ENCODE results near the gene BLTP2. TPM values are rescaled to one million over a fixed set of nuclear protein-coding genes. Genes with fewer than 3 reads are reported as not detected.

The BLTP2 gene
- total and polyA plus RNA-seq, 7 donors: 23.6 to 100 (median 71.0) TPM

DNA sequence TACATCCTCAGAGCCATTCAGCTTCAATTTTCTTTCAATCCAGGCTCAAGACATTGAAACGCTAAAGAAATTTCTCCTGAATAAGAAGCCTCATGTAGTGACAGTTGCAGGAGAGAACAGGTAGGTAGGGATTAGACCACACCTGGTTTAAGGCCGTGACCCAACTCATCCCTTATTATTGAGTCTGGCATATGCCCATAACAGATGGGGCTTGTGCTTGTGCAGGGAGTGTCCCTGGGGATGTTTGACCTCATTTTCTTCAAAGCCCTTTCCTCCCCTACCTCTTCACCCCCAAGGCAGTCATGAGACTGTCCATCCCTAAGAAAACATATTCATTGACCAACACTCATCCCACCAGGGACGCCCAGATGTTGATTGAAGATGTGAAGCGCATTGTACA lies 41.3 kb upstream of the BLTP2 start:
- Histone ChIP-seq H3K4me3 (no peak overlapping the region), H3K27ac (no peak overlapping the region), H3K27me3 (ENCODE audit: insufficient read depth in 3 of 3, low read length in 2 of 3) (no peaks in the 10 kb centered on the region), H3K36me3 (ENCODE audit: insufficient read depth in 1 of 2, low read depth in 1 of 2) (peaks cover 40 to 100% of the 10 kb centered on the region in 2 donors), H3K4me1 (no peaks in the 10 kb centered on the region), H3K9me3 (no peaks in the 10 kb centered on the region)
- WGBS, 3 donors: 78 to 85% (median 81%) methylated on average over 4 of the region's 4 CpGs
- TF ChIP-seq, protein P1, sequence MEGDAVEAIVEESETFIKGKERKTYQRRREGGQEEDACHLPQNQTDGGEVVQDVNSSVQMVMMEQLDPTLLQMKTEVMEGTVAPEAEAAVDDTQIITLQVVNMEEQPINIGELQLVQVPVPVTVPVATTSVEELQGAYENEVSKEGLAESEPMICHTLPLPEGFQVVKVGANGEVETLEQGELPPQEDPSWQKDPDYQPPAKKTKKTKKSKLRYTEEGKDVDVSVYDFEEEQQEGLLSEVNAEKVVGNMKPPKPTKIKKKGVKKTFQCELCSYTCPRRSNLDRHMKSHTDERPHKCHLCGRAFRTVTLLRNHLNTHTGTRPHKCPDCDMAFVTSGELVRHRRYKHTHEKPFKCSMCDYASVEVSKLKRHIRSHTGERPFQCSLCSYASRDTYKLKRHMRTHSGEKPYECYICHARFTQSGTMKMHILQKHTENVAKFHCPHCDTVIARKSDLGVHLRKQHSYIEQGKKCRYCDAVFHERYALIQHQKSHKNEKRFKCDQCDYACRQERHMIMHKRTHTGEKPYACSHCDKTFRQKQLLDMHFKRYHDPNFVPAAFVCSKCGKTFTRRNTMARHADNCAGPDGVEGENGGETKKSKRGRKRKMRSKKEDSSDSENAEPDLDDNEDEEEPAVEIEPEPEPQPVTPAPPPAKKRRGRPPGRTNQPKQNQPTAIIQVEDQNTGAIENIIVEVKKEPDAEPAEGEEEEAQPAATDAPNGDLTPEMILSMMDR (IDR thresholded peaks at IDR 0.05): no peak
- DNase-seq (no peak), ATAC-seq (no peak)
- intact Hi-C loops (cut with DNase I): no loop called here

DNA sequence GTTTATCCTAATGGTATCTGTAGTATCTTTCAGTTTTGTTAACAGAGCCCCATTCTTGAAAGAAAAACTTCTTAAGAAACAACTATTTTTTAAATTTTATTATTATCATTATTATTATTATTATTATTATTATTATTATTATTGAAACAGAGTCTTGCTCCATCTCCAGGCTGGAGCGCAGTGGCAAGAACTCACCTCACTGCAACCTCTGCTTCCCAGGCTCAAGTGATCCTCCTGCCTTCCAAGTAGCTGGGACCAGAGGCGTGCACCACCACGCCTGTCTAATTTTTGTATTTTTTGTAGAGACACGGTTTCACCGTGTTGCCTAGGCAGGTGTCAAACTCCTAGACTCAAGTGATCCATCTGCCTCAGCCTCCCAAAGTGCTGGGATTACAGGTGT lies 40.4 kb upstream of the BLTP2 start:
- 89 to 90% (median 90%) methylated on average over 5 of the region's 5 CpGs for WGBS, 3 donors
- TF ChIP-seq, protein P1 (IDR thresholded peaks at IDR 0.05): no peak
- DNase-seq (no peak), ATAC-seq (no peak)
- Histone ChIP-seq H3K9me3 (no peaks in the 10 kb centered on the region), H3K4me3 (no peak overlapping the region), H3K27me3 (ENCODE audit: insufficient read depth in 3 of 3, low read length in 2 of 3) (no peaks in the 10 kb centered on the region), H3K27ac (peak overlapping the region; percentile 10), H3K36me3 (ENCODE audit: insufficient read depth in 1 of 2, low read depth in 1 of 2) (peaks cover 45 to 100% of the 10 kb centered on the region in 2 donors), H3K4me1 (no peaks in the 10 kb centered on the region)
- intact Hi-C loops (cut with DNase I): no loop called here

DNA sequence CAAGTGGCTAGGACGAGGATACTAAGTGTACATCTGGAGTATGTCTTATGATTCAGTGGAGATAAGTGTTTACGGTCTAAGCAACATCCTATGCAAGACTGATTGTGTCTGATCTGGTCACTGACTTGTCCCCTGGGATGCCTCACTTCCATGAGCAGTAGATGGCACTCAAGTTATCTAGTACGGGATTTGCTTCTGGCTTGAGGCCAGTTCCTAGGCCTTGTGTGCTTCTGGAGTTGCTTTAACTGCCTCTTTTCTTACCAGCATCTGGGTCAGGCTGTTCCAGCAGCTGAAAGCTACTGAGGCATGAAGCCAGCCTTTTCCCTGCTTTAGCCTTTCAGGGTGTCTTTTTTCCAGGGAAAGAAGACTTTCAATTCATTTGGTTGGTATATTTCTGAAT lies 40.0 kb upstream of the BLTP2 start:
- Histone ChIP-seq H3K27me3 (ENCODE audit: insufficient read depth in 3 of 3, low read length in 2 of 3) (no peaks in the 10 kb centered on the region), H3K27ac (peak overlapping the region; percentile 10), H3K36me3 (ENCODE audit: insufficient read depth in 1 of 2, low read depth in 1 of 2) (peaks cover 44 to 100% of the 10 kb centered on the region in 2 donors), H3K9me3 (no peaks in the 10 kb centered on the region), H3K4me1 (no peaks in the 10 kb centered on the region), H3K4me3 (no peak overlapping the region)
- 23 to 54% (median 43%) methylated on average over 3 of the region's 3 CpGs for WGBS, 3 donors
- intact Hi-C loops (cut with DNase I): no loop called here
- TF ChIP-seq, protein P1 (IDR thresholded peaks at IDR 0.05): peak; percentile 30
- peak in 1 of 2 donors; percentile 66 for DNase-seq
- ATAC-seq: peak; percentile 75 to 92 (median 78)

DNA sequence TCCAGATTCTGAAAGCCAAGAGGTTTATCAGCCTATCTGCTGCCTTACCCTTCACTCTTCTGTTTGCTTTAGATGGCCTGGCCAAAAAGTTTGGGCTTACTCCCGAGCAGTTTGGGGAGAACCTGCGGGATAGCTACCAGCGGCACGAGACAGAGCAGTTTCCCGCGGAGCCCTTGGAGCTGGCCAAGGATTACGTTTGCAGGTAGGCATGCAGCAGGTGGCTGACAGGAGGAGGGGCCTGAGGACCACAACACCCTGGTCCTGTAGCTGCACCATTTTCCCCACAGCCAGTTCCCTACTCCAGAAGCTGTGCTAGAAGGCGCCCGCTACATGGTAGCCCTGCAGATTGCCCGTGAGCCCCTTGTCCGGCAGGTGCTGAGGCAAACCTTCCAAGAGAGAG lies 37.7 kb upstream of the BLTP2 start:
- ATAC-seq (no peak), DNase-seq (no peak)
- intact Hi-C loops (cut with DNase I): no loop called here
- H3K27me3 ChIP-seq (ENCODE audit: insufficient read depth in 3 of 3, low read length in 2 of 3): no peaks in the 10 kb centered on the region
- H3K27ac ChIP-seq: no peak overlapping the region
- TF ChIP-seq, protein P1 (IDR thresholded peaks at IDR 0.05): no peak
- WGBS, 3 donors: 82 to 87% (median 82%) methylated on average over 11 of the region's 11 CpGs
- H3K9me3 ChIP-seq: no peaks in the 10 kb centered on the region
- H3K4me1 ChIP-seq: no peaks in the 10 kb centered on the region
- H3K4me3 ChIP-seq: no peak overlapping the region
- H3K36me3 ChIP-seq (ENCODE audit: insufficient read depth in 1 of 2, low read depth in 1 of 2): peaks cover 42 to 100% of the 10 kb centered on the region in 2 donors

DNA sequence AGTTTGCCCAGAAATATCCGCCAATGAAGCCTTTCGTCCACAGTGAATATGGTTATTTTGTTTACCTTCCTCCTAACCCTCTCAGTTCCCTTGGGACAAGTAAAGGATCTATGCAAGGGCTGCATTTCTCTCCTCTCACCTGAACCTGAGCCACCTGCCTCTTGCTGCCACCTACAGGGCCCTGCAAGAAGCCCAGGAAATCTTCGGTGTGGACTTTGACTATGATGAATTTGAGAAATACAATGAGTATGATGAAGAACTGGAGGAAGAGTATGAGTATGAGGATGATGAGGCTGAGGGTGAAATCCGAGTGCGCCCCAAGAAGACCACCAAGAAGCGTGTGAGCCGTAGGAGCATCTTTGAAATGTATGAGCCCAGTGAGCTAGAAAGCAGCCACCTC lies 31.0 kb upstream of the BLTP2 start:
- ATAC-seq: no peak
- H3K4me3 ChIP-seq: no peak overlapping the region
- H3K4me1 ChIP-seq: no peaks in the 10 kb centered on the region
- DNase-seq: no peak
- H3K27ac ChIP-seq: no peak overlapping the region
- H3K9me3 ChIP-seq: no peaks in the 10 kb centered on the region
- intact Hi-C loops (cut with DNase I): no loop called here
- 88 to 89% (median 89%) methylated on average over 7 of the region's 7 CpGs for WGBS, 3 donors
- TF ChIP-seq, protein P1 (IDR thresholded peaks at IDR 0.05): no peak
- H3K36me3 ChIP-seq (ENCODE audit: insufficient read depth in 1 of 2, low read depth in 1 of 2): peaks cover 34 to 100% of the 10 kb centered on the region in 2 donors
- H3K27me3 ChIP-seq (ENCODE audit: insufficient read depth in 3 of 3, low read length in 2 of 3): no peaks in the 10 kb centered on the region

All from psoas muscle (tissue), 8 donors.